Fibroblast of pulmonary artery (primary cell): ENCODE data around the gene ADARB2.

ENCODE experiments used
- DNase-seq: peaks from one replicate; pipeline ENCODE4 v3.0.0-alpha.2; 2010; ENCODE audit warnings: low read depth
- H3K4me3 ChIP-seq: replicated peaks from 2 replicates; pipeline ENCODE4 v1.5.1; 2011; ENCODE audit warnings: low read depth, mild to moderate bottlenecking, control low read depth, low read length, moderate library complexity
- TF ChIP-seq, protein P1 (sequence below): IDR thresholded peaks from 2 replicates; pipeline ENCODE4 v1.5.1; 2011; ENCODE audit warnings: mild to moderate bottlenecking, control low read depth, low read length, inconsistent platforms; ENCODE audit errors: missing control alignments

The ADARB2 gene

DNA sequence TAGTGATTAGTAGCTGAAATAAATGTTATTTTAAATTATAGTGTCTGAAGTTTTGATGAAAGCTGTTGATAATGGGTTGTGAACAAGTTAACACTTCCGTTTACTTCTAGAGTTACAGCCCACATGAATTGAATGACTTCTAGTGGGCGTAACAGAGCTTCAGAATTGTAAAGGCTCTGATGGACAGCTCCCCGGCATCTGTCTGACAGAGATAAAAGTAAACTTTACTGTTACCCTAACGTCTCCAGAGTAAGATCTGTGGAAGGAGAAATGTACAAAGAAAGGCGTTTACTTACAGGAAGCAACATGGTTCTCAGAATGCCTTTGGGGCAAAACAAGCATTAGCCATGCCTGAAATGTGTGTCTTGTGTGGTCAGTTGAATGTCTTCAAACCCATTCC is 124.4 kb downstream of the ADARB2 start:
- DNase-seq = no peak
- TF ChIP-seq, protein P1, sequence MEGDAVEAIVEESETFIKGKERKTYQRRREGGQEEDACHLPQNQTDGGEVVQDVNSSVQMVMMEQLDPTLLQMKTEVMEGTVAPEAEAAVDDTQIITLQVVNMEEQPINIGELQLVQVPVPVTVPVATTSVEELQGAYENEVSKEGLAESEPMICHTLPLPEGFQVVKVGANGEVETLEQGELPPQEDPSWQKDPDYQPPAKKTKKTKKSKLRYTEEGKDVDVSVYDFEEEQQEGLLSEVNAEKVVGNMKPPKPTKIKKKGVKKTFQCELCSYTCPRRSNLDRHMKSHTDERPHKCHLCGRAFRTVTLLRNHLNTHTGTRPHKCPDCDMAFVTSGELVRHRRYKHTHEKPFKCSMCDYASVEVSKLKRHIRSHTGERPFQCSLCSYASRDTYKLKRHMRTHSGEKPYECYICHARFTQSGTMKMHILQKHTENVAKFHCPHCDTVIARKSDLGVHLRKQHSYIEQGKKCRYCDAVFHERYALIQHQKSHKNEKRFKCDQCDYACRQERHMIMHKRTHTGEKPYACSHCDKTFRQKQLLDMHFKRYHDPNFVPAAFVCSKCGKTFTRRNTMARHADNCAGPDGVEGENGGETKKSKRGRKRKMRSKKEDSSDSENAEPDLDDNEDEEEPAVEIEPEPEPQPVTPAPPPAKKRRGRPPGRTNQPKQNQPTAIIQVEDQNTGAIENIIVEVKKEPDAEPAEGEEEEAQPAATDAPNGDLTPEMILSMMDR = no peak
- H3K4me3 ChIP-seq = no peak overlapping the region

DNA sequence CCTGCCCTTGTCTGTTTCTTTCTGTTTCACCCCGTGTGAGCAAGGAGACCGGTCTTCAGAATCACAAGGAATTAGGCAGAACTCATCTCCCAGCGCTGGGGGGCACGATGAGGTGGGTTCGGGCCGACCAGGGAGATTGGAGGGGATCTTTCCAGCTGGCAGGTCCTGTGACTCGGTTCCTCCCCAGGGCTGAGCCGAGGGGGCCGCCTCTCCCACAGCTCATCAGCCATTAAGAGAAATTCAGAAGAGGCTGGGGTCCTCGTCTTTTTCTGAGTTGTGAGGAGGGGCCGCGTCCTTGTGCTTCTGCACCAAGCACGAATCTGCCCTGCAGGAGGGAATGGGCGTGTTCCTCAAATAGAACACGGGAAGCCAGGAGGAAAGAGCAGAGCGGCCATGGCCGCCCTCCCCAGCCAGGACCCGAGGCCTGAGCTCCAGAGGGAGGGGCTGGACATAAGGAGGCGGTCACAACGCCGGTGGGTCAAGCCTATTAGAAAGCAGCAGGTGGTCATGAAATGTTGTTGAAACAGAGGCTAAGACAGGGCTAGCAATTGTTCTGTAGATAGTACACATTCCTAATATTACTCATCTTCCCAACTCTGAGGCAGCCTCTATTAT is 125.3 kb downstream of the ADARB2 start:
- H3K4me3 ChIP-seq = no peak overlapping the region
- no peak for DNase-seq
- TF ChIP-seq, protein P1 = no peak

DNA sequence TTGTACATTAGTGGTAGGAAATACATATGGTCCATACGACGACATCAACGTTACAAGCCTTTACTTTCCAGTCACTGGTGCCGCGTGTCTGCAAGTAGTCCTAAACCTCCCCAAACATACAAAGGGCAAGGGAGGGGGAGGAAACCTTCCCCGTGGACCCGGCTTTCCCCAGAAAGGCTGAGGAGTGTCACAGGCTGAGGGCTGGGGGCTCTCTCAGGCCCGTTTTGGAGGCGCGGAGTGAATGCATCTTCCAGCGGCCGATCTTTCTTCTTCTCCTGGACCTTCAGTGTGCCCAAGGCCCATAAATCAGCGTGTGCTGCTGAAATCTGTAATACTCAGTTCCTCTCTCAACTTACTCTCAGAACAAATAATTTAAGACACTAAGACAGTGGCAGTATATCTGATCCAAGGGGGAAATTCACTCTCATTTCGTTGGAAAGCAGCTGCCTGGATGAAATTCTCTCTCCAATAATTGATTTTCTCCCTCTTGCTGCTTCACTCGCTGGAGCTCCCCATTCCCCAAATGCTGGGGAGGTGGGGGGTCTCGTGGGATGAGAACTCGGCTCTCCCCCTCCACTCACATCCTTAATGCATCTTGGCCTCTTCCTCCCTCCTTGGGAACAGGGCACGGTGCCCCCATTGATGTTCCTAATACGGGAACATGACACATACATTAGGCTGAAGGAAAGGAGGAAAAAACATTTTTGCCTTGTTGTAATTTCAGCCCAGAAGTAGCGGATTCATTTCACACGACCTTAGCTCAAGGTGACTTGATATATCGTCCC is 126.1 kb downstream of the ADARB2 start:
- TF ChIP-seq, protein P1 = no peak
- H3K4me3 ChIP-seq = no peak overlapping the region
- DNase-seq = no peak

DNA sequence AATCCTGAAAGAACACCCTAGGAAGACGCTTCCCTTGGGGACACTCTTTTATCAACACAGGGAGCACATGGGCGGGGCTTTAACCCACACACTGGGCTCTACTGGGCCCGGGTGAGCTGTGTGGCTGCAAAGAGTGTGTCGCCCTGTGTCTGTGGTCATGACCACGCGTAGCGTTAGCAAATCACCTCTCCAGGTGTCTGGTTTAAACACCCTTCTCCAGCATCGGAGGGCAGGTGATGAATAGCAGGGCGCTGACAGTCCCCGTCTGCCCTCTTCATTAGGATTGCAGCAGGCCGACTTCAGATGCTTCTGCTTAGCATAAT is 127.7 kb downstream of the ADARB2 start:
- H3K4me3 ChIP-seq = no peak overlapping the region
- TF ChIP-seq, protein P1 = no peak
- no peak for DNase-seq

DNA sequence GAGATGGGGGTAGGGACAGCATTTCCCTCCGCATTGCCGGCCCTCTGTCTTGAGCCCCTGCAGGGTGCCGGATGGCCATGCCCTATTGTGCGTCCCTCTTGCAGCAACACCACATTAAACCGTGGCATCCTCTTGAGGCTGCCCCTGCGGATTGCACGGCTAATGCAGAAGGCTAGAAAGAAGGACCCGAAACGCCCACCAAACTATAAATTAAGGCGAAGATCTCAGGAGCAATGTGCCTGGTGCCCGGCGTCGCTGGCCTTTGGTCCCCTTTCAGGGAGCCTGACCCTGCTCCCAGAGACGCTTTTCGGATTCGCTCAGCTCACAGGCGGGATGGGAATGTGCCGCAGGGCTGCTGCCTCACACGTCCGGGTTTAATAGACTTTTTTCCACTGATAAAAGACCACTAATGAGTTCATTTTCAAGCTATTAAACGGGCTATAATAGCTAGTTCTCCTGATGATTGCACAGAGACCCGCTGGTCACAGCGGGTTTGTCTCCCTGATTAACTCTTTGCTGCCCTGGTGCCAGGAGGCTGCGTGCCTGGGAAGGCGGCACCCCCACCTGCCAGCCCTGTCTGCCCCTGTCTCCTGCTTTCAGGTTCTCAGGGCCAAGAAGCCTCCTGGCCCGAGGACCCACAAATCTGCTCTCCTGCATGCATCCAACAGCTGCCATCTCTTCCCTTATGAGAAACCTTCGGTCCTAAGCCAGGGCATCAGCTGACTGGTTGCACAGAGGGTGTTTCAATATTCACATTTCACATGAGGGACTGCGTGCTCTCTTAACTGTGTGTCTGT is 128.3 kb downstream of the ADARB2 start:
- TF ChIP-seq, protein P1 = no peak
- no peak for DNase-seq
- H3K4me3 ChIP-seq = no peak overlapping the region

DNA sequence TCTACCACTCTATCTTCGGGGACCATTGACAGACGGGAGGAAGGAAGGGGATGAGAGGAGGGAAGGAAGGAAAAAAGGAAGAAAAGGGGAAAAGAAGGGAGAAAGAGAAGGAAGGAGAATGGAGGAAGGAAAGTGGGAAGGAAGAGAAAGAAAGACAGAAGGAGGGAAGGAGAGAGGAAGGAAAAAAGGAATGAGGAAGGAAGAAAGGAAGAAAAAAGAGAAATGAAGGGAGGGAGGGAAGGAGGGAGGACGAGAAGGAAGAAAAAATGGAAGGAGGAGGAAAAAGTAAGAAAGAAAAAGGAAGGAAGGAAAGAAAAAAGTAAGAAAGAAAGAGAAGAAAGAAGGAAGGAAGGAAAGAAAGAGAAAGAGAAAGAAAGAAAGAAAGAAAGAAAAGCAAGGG is 128.9 kb downstream of the ADARB2 start:
- no peak overlapping the region for H3K4me3 ChIP-seq
- TF ChIP-seq, protein P1 = no peak
- no peak for DNase-seq
